GM06990 (cell line): ENCODE data around the gene CSTF3.
"Not testable (repeated sequence)": the region's sequence is repeated elsewhere in the genome, so short reads cannot be mapped to it uniquely, and the experiment has no call there.

Experiments
- DNase-seq: peaks from one replicate; pipeline ENCODE4 v3.0.0-alpha.2; 2011; ENCODE audit not compliant: insufficient read length; ENCODE audit errors: extremely low read depth
- H3K27me3 ChIP-seq: replicated peaks from 2 replicates; pipeline ENCODE4 v1.6.0; 2011; ENCODE audit warnings: low read length; ENCODE audit not compliant: control insufficient read depth, insufficient read depth
- H3K36me3 ChIP-seq: 2 replicates; pipeline ENCODE4 v1.5.1; 2011; ENCODE audit warnings: low read length; ENCODE audit not compliant: control insufficient read depth, insufficient read depth
- H3K4me3 ChIP-seq: replicated peaks from 2 replicates; pipeline ENCODE4 v1.5.1; 2011; ENCODE audit warnings: low read depth, mild to moderate bottlenecking, control low read depth, low read length
- CTCF ChIP-seq: IDR thresholded peaks from 2 replicates; pipeline ENCODE4 v1.5.1; 2011; ENCODE audit warnings: low read length, control low read depth, mild to moderate bottlenecking, inconsistent platforms; ENCODE audit not compliant: insufficient read depth, poor library complexity, severe bottlenecking

Gene CSTF3

DNA sequence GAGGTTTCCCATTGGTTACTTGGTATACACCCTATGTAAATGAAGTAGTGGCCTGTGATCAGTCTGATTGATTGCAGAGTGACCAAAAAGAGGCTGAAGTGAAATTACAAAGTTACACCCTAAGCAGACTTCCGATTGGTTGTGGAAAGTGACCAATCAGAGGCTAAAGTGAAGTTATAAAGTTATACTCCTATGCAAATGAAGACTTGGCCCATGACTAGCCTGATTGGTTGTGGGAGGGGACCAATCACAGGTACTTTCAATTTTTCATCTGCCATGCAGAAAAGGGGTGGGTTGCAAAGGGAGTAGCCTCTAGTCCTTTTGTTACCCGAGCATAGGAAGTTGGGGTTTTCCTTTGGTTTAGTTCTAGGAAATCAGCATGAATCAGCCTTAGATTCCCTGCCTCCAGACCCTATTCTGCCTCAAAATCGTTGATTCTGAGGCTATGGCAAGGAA is 18.1 kb upstream of the CSTF3 start:
- no peak for TF ChIP-seq CTCF
- H3K36me3 ChIP-seq, result no peaks in the 10 kb centered on the region
- H3K4me3 ChIP-seq, result no peak overlapping the region
- DNase-seq, result no peak
- no peaks in the 10 kb centered on the region for H3K27me3 ChIP-seq

GRCh38 chr11:33178443-33179180 is 17.3 kb upstream of the CSTF3 start:
- H3K27me3 ChIP-seq, result no peaks in the 10 kb centered on the region
- H3K4me3 ChIP-seq, result no peak overlapping the region
- no peak for TF ChIP-seq CTCF
- no peaks in the 10 kb centered on the region for H3K36me3 ChIP-seq
- DNase-seq, result no peak

GRCh38 chr11:33177676-33178336 is 16.5 kb upstream of the CSTF3 start:
- H3K27me3 ChIP-seq, result no peaks in the 10 kb centered on the region
- H3K36me3 ChIP-seq, result no peaks in the 10 kb centered on the region
- no peak for TF ChIP-seq CTCF
- H3K4me3 ChIP-seq, result no peak overlapping the region
- DNase-seq, result no peak

DNA sequence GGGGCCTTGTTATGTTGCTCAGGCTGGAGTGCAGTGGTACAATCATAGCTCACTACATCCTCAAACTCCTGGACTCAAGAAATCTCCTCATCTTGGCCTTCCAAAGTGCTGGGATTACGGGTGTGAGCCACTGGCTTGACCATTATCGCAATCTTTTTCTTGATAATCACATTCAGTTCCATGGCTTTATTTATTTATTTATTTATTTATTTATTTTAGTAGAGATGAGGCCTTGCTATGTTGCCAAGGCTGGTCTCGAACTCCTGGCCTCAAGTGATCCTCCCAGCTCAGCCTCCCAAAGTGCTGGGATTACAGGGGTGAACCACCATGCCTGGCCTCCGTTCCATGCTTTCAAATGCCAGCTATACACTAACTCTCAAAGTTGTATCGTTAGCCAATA is 15.5 kb upstream of the CSTF3 start:
- H3K27me3 ChIP-seq, H3K4me3 ChIP-seq, H3K36me3 ChIP-seq, DNase-seq: not testable (repeated sequence)

- no peak for TF ChIP-seq CTCF
- no peak for DNase-seq
Observed at GRCh38 chr11:33172996-33173395, 11.7 kb upstream of the CSTF3 start.

DNA sequence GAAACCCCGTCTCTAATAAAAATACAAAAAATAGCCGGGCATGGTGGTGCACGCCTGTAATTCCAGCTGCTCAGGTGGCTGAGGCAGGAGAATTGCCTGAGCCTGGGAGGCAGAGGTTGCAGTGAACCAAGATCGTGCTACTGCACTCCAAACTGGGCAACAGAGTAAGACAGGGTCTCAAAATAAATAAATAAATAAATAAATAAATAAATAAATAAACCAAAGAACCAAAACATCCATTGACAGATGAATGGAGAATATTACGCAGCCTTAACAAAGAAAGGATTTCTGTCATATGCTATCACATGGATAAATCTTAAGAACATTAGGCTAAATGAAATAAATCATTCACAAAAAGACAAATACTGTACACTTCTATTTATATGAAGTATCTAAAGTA is 11.1 kb upstream of the CSTF3 start:
- no peak for DNase-seq
- H3K4me3 ChIP-seq, result no peak overlapping the region

More at GRCh38 chr11:33172996-33173395, 11.7 kb upstream of the CSTF3 start:
- no peaks in the 10 kb centered on the region for H3K36me3 ChIP-seq
- no peak overlapping the region for H3K4me3 ChIP-seq
- no peaks in the 10 kb centered on the region for H3K27me3 ChIP-seq

More for the DNA sequence above, 11.1 kb upstream of the CSTF3 start:
- no peaks in the 10 kb centered on the region for H3K36me3 ChIP-seq
- H3K27me3 ChIP-seq, result no peaks in the 10 kb centered on the region
- TF ChIP-seq CTCF, result no peak
